Lower leg skin (tissue), 4 donors: ENCODE results near the gene DGCR2. TPM values are rescaled to one million over a fixed set of nuclear protein-coding genes. Genes with fewer than 3 reads are reported as not detected.

Experiments
- DNase-seq, 2 donors: peaks; one replicate each; pipeline ENCODE4 v3.0.0-alpha.2; 2019; ENCODE audit warnings: low spot score in 2 of 2
- H3K4me3 ChIP-seq: fragments of 200-600 bp; sonication (generic); 2 replicates; pipeline ENCODE4 v1.5.1; 2017; ENCODE audit warnings: mild to moderate bottlenecking, low read depth; ENCODE audit not compliant: poor library complexity, severe bottlenecking
- POLR2A ChIP-seq, 2 donors: fragments of 450-650 bp; IDR thresholded peaks; one replicate each; pipeline ENCODE4 v1.6.1; 2016 to 2017; ENCODE audit warnings: antibody characterized with exemption in 2 of 2, mild to moderate bottlenecking in 1 of 2, moderate library complexity in 1 of 2
- WGBS, 2 donors: methylation state at CpG; one replicate each; pipeline ENCODE4 v1.1.5; 2018; 5-methylcytosine and 5-hydroxymethylcytosine counted together
- intact Hi-C: fragments of 100-400 bp; cut with DNase I; formaldehyde crosslinking; loops from one replicate; pipeline ENCODE4 v1.15.0; 2023; ENCODE audit warnings: low total_unique reads
- total RNA-seq, 4 donors: library from RNA; depleted of rRNA; stranded (reverse); fragments of >200 nt; gene quantifications; one replicate each; pipeline ENCODE4 v1.1.0, GENCODE V29; 2016
- TF ChIP-seq, protein P1 (sequence below), 3 donors: fragments of 450-650 bp; IDR thresholded peaks; one replicate each; pipeline ENCODE4 v1.5.1; 2016; ENCODE audit warnings: antibody characterized with exemption in 3 of 3, mild to moderate bottlenecking in 3 of 3, moderate library complexity in 2 of 3

The DGCR2 gene
- total RNA-seq, 4 donors from 2014 or later = 88.7 to 142 (median 141) TPM

- intact Hi-C loops = no loop called here
- 88% methylated on average over 29 to 30 of the region's 30 CpGs for WGBS, 2 donors
- TF ChIP-seq, protein P1, sequence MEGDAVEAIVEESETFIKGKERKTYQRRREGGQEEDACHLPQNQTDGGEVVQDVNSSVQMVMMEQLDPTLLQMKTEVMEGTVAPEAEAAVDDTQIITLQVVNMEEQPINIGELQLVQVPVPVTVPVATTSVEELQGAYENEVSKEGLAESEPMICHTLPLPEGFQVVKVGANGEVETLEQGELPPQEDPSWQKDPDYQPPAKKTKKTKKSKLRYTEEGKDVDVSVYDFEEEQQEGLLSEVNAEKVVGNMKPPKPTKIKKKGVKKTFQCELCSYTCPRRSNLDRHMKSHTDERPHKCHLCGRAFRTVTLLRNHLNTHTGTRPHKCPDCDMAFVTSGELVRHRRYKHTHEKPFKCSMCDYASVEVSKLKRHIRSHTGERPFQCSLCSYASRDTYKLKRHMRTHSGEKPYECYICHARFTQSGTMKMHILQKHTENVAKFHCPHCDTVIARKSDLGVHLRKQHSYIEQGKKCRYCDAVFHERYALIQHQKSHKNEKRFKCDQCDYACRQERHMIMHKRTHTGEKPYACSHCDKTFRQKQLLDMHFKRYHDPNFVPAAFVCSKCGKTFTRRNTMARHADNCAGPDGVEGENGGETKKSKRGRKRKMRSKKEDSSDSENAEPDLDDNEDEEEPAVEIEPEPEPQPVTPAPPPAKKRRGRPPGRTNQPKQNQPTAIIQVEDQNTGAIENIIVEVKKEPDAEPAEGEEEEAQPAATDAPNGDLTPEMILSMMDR (IDR thresholded peaks at IDR 0.05) = no peak
- no peak for TF ChIP-seq POLR2A (IDR thresholded peaks at IDR 0.05)
- DNase-seq = no peak
- H3K4me3 ChIP-seq = no peak overlapping the region
These were observed 81.1 kb downstream of the DGCR2 start for GRCh38 chr22:19040888-19041703.

- intact Hi-C loops = no loop called here
- TF ChIP-seq, protein P1 (IDR thresholded peaks at IDR 0.05) = no peak
- no peak for TF ChIP-seq POLR2A (IDR thresholded peaks at IDR 0.05)
- DNase-seq = no peak
- 46 to 93% methylated on average over 2 to 4 of the region's 4 CpGs for WGBS, 2 donors
- no peak overlapping the region for H3K4me3 ChIP-seq
These were observed 81.8 kb downstream of the DGCR2 start for GRCh38 chr22:19040391-19040861.

- WGBS, 2 donors = 82 to 98% methylated on average over 6 of the region's 6 CpGs
- no peak overlapping the region for H3K4me3 ChIP-seq
- no peak for DNase-seq
- intact Hi-C loops = no loop called here
- TF ChIP-seq, protein P1 (IDR thresholded peaks at IDR 0.05) = no peak
- TF ChIP-seq POLR2A (IDR thresholded peaks at IDR 0.05) = no peak
These were observed 82.4 kb downstream of the DGCR2 start for GRCh38 chr22:19039796-19040280.

GRCh38 chr22:19039448-19039780 lies 82.8 kb downstream of the DGCR2 start:
- WGBS, 2 donors = 84 to 88% methylated on average over 8 of the region's 8 CpGs
- DNase-seq = no peak
- intact Hi-C loops = no loop called here
- no peak for TF ChIP-seq POLR2A (IDR thresholded peaks at IDR 0.05)
- TF ChIP-seq, protein P1 (IDR thresholded peaks at IDR 0.05) = no peak
- H3K4me3 ChIP-seq = no peak overlapping the region

DNA sequence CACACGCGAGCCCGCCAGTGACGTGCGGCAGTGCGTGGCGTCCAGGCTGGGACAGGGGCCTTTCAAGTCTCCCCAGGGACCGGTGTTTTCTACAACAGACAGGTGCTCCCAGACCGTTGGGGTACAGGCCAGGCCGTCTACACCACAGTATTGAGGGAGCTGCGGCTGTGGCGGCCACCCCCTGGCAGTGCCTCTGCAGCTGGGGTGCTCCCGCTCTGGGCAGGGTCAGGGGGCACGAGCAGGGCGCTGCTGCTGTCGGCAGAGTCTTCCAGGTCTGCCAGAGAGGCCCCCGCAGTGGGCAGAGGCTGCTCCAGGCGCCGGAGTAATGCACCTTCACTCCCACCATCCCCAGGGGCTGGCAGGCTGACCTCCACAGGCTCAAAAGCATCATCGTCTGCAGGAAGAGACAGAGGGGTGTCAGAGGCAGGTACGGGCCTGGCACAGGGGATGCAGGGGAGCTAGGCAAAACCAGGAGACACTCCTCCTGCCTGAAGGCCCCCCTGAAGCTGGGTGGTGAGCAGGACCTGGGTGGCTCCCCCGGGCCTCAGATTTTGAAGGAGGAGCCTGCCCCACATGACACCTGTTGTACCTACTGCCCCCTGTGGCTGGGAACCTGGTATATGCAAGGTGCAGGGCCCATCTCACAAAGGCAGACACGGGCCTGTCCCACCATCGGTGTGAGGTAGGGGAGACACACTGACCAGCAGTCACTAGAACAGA lies 83.3 kb downstream of the DGCR2 start:
- no peak overlapping the region for H3K4me3 ChIP-seq
- TF ChIP-seq POLR2A (IDR thresholded peaks at IDR 0.05) = no peak
- TF ChIP-seq, protein P1 (IDR thresholded peaks at IDR 0.05) = no peak
- intact Hi-C loops = no loop called here
- peak in 1 of 2 donors; percentile 83 for DNase-seq
- 88 to 93% methylated on average over 20 to 23 of the region's 24 CpGs for WGBS, 2 donors
